Activated T-helper 1 cell treated with Interleukin-2 at 50 U/mL for 16 hours (primary cell): ENCODE data around the gene KRTAP4-1.
"Not testable (repeated sequence)": the region's sequence is repeated elsewhere in the genome, so short reads cannot be mapped to it uniquely, and the experiment has no call there.

Experiments used
- DNase-seq: peaks from one replicate; pipeline ENCODE4 v3.0.0-alpha.2; 2020; ENCODE audit warnings: low read depth

KRTAP4-1 gene

DNA sequence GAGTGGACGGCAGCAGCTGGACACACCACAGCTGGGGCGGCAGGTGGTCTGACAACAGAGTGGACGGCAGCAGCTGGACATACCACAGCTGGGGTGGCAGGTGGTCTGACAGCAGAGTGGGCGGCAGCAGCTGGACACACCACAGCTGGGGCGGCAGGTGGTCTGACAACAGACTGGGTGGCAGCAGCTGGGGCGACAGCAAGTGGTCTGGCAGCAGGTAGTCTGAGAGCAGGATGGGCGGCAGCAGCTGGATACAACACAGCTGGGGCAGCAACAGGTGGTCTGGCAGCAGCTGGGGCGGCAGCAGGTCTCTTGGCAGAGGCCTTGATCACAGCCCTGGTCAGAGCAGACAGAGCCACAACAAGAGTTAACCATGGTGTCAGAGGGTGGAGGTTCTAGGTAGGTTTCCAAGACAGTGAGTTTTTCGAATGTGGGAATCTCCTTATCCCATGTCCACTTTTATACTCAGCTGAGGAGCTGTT, at the start of gene KRTAP4-1:
Gene KRTAP4-1 (minus strand): TSS at position 432 of the 482 bp plus-strand sequence. CDS start 57 bp downstream, at position 375.
- no peak for DNase-seq

DNA sequence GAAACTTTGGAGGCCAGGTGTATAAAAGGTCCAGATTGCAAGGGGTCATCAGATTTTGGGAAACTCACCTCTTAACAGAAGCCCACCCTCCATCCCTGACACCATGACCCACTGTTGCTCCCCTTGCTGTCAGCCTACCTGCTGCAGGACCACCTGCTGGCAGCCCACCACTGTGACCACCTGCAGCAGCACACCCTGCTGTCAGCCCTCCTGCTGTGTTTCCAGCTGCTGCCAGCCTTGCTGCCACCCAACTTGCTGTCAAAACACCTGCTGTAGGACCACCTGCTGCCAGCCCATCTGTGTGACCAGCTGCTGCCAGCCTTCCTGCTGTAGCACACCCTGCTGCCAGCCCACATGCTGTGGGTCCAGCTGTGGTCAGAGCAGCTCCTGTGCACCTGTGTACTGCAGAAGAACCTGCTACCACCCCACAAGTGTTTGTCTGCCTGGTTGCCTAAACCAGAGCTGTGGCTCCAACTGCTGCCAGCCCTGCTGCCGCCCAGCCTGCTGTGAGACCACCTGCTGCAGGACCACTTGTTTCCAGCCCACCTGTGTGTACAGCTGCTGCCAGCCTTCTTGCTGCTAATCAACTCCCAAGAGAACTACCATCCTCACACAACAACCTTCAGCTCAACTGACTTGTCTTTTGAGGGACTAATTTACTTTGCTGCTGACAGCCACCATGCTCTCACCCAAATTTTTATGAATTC, 47.8 kb upstream of the KRTAP4-1 start, which contains the start of gene KRTAP9-3:
Gene KRTAP9-3 (plus strand): TSS at position 51 of the 707 bp plus-strand sequence. CDS start 53 bp downstream, at position 104.
- not testable (repeated sequence) for DNase-seq

DNA sequence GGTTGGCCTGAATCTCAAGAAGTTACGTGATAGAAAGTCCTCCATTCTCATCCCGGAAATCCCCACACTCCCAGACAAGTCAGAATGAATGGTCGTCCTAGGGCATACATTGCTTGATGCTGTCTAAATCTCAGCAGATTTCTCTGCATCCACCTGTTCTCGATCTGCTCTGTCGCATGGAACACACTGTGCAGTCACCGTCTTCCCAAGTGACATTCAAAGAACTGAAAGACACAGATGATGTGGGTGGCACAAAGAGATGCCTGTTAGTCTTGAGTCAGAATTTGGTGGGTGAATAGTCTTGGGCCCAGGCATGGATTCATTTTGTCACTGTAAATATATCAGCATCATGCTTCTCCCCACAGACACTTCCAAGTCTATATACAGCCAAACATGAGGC, 47.0 kb upstream of the KRTAP4-1 start:
- DNase-seq = no peak

DNA sequence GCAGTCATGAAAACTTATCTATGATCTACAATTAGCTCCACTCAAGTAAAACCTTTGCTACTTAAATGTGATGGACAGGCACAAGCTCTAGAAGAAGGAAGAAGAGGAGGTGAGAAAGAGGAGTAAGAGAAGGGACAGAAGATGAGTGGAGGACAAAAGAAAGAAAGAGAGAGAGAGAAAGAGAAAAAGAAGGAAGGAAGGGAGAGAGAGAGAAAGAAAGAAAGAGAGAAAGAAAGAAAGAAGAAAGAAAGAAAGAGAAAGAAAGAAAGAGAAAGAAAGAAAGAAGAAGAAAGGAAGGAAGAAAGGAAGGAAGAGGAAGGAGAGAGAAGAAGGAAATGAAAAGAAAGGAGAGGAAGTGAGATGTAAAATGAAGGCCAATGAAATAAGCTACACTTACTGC, 45.4 kb upstream of the KRTAP4-1 start:
- no peak for DNase-seq

DNA sequence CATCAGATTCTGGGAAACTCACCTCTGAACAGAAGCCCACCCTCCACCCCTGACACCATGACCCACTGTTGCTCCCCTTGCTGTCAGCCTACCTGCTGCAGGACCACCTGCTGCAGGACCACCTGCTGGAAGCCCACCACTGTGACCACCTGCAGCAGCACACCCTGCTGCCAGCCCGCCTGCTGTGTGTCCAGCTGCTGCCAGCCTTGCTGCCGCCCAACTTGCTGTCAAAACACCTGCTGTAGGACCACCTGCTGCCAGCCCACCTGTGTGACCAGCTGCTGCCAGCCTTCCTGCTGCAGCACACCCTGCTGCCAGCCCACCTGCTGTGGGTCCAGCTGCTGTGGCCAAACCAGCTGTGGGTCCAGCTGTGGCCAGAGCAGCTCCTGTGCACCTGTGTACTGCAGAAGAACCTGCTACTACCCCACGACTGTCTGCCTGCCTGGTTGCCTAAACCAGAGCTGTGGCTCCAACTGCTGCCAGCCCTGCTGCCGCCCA, 41.9 kb upstream of the KRTAP4-1 start, which contains the start of gene KRTAP9-2:
Gene KRTAP9-2 (plus strand): TSS at position 51 of the 498 bp plus-strand sequence. CDS start 7 bp downstream, at position 58.
- DNase-seq = not testable (repeated sequence)

DNA sequence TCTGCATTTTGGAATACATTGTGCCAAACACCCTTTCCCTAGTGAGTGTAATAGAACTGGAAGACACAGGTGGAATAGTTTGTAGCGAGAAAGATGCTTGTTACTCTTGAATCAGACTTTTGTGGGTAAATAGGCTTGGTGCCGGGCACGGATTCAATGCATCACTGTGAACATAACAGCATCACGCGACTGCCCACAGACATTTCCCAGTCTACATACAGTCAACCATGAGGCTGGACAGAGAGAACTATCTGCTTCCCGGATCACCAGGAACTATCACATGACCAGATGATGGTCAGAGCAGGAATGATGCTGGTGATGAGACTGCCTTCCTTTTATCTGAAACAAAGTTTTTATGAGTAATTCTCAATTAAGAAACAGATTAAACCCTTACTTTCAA, 41.3 kb upstream of the KRTAP4-1 start:
- DNase-seq = no peak

DNA sequence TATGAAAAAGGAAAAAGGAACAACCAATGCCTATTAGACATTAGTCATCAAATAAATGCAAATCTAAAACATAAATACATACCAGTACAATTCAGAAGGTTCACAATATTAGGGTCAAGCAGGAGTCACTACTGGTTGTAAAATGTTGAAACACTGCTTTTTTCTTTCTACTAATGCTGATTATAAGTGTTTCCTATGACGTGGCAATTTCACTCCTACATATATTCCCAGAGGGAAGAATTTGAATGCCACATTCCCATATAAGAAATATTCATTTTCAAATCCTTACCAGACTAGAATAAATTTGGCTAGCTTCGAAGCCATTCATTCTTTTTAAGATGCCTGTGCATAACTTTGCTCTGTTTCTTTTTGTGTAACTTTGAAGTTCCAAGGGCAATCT, 39.1 kb upstream of the KRTAP4-1 start:
- no peak for DNase-seq

DNA sequence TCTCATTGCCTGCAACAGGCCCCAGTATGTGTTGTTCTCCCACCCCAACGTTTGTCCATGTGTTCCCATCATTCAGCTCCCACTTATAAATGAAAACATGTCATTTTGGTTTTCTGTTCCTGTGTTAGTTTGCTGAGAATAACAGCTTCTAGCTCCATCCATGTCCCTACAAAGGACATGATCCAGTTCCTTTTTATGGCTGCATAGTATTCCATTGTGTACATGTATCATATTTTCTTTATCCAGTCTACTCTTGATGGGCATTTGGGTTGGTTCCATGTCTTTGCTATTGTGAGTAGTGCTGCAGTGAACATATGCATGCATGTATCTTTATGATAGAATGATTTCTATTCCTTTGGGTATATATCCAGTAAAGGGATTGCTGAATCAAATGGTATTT, 31.0 kb upstream of the KRTAP4-1 start:
- DNase-seq = no peak

DNA sequence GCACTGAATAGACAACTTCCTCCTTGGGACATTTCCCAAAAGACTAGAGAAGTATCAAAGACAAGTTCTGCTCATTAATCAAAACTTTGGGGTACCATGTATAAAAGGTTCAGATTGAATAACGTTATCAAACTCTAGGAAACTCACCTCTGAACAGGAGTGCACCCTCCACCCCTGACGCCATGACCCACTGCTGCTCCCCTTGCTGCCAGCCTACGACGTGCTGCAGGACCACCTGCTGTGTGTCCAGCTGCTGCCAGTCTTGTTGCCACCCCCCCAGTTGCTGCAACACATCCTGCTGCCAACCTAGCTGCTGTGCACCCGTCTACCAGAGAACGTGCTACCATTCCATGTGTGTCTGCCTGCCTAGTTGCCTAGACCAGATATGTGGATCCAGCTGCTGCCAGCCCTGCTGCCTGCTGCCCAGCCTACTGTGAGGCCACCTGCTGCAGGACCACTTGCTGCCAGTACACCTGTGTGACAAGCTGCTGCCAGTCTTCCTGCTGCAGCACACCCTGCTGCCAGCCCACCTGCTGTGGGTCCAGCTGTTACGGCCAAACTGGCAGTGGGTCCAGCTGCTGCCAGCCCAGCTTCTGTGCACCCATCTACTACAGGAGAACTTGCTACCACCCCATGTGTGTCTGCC, 27.9 kb upstream of the KRTAP4-1 start:
- no peak for DNase-seq

DNA sequence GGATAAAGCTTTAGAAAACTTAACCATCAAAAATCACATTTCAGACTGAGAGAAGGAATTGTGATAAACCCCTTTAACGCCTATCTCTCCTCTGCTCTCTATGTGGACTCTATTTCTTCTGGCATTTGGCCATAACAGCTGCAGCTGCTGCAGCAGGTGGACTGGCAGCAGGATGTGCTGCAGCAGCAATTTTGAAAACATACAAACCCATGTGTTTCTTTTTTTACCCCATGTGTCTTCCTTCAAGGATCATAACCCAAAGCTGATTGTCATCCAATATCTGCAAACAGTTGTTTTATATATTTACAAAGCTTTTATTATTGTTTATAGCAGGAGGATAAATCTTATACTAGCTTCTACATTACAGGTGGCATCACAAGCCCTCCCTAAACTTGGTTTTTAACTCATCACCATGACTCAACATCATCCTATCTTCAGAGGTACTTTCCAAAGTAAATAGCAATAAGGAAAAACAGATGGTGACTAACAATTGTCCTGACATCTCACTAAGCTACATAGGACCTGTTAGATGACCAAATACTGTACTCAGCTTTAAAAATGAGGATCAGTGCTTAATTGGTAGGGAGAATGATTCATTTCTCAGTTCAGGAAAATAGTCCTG, 27.2 kb upstream of the KRTAP4-1 start:
- no peak for DNase-seq

DNA sequence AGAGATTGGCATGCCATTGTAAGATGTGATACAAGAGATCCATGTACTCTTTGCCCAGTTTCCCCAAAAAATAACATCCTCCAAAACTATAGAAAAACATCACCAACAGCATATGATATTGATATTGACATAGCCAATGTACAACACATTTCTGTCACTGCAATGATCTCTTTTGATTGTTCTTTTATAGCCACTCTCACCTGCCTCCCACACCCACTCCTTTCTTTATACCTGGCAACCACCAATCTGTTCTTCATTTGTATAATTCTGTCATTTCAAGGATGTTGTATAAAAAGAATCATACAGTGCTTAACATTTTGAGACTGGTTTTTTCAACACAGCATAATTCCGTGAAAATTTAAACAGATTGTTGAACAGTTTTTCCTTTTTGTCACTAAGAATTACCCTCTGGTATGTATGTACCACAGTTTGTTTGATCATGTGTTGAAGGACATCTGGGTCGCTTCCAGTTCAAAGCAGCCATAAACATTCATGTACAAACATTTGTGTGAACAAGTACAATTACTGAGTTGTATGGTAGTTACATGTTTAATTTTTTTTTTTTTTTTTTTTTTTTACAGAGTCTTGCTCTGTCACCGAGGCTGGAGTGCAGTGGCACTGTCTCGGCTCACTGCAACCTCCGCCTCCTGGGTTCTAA, 14.8 kb upstream of the KRTAP4-1 start:
- DNase-seq = no peak

DNA sequence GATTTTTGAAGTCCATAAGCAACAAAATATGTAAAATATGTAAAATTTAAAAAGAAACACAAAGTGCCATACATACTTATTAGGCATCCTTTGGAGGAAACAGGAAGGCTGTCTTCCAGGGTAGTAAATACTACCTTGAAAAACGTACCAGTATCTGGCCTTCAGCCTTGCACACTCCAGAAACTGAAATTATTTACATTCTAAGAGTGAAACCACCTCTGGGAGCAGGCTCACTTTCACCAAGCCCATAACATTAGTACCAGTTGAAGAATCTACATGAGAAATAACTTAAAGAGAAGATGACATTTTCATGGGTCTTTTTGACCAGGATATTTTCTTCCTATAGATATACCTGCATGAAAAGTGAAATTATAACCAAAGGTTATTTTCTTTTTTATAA, 11.4 kb upstream of the KRTAP4-1 start:
- DNase-seq = no peak

DNA sequence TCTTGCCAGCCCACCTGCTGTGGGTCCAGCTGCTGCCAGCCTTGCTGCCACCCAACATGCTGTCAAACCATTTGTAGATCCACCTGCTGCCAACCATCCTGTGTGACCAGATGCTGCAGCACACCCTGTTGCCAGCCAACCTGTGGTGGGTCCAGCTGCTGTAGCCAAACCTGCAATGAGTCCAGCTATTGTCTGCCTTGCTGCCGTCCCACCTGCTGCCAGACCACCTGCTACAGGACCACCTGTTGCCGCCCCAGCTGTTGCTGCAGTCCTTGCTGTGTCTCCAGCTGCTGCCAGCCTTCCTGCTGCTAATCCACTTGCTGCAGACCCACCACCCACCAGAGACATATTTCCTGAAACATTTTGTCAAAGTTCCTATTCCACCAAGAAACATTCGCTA, 5.6 kb upstream of the KRTAP4-1 start:
- no peak for DNase-seq

DNA sequence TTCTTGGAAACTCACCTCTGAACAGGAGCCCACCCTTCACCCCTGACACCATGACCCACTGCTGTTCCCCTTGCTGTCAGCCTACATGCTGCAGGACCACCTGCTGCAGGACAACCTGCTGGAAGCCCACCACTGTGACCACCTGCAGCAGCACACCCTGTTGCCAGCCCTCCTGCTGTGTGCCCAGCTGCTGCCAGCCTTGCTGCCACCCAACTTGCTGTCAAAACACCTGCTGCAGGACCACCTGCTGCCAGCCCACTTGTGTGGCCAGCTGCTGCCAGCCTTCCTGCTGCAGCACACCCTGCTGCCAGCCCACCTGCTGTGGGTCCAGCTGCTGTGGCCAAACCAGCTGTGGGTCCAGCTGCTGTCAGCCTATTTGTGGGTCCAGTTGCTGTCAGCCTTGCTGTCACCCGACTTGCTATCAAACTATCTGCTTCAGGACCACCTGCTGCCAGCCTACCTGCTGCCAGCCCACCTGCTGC, 5.2 kb upstream of the KRTAP4-1 start, which contains the start of gene KRTAP9-1:
Gene KRTAP9-1 (plus strand): TSS at position 51 of the 482 bp plus-strand sequence. CDS start 0 bp downstream, at position 51.
- DNase-seq = not testable (repeated sequence)

DNA sequence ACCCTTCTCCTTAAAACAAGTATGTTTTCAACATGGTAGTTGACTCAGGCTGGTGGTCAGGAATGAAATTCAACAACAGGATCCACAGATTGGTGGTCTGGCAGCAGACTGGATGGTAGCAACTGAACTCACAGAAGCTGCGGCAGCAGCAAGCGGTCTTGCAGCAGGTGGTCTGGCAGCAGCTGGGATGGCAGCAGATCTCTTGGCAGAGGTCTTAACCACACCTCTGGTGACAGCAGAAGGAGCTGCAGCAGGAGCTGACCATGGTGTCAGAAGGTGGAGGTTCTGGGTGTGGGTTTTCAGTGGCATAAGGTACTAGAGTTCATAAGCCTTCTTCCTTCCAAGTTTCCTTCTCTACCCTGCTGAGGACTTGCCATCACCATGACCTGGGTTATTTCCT, 2.2 kb upstream of the KRTAP4-1 start:
- DNase-seq = no peak

DNA sequence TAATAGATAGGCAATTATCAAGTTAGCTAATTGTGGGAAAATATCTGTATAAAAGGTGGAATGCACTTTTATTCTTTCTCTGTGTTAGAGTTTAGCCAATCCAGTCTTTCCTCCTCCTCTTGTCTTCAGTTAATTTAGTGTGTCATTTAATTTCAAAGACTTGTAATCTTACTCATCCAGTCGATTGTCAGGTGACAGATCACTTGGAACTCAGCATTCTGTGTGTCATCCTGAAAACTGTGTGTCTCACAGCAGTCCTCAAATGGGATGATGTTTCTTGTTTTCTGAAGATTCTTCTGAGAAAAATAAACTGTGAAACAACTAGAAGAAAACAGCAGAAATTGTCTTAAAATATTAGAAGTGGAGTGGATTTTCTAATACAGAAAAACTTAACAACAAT, 290 bp upstream of the KRTAP4-1 start:
- DNase-seq = no peak

DNA sequence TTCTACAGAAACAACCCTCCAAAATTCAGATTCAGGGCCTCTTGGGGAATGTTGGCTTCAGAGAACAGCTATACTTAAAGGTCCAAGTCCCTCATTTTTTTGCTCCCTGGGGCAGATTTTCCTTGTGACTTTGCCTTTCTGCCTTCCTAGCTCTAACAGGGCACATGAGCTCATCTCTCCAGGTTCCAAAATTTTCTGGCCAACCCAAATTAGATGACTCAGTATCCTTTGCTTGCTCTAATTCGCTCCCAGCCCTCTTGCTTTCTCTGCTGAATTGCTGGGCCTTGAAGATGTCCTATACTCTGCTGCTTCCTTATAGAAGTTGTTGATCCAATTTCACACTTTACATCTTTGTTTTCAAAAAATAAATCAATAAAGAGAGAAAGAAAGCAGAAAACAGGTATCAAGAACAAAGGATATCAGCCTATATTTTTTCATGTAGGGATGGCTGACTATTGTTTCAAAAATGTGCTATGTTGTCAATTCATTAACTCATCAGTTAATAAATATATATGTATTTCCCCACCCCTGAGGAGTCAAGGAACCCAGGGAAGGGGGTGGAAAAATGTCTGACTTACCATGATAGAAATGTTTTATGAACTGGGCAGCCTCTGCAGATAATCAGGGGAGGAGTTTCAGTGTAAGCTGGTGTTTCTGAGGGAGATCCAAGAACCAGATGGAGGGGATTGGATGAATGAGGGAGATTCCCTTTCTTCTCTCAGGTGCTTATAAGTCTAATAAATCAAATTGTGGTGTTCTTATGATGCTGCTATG, 5.7 kb downstream of the KRTAP4-1 start:
- no peak for DNase-seq

DNA sequence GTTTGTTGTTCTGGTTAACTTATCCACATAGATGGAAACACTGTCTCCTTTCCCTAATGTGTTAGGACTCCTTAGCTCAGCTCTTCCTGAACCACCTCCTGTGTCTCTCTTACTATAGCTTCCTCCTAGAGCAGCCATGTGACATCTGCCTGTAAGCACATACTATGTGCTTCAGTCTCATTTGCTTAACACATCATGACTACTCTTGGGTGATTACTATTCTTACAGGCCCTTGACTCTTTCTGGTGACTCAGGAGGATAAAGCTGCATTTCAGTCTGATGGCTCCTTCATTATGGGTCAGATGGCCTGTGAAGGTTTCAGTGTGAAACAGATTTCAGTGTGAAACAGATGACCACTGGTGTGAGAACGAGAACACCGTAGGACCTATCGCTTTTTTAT, 6.4 kb downstream of the KRTAP4-1 start:
- no peak for DNase-seq

DNA sequence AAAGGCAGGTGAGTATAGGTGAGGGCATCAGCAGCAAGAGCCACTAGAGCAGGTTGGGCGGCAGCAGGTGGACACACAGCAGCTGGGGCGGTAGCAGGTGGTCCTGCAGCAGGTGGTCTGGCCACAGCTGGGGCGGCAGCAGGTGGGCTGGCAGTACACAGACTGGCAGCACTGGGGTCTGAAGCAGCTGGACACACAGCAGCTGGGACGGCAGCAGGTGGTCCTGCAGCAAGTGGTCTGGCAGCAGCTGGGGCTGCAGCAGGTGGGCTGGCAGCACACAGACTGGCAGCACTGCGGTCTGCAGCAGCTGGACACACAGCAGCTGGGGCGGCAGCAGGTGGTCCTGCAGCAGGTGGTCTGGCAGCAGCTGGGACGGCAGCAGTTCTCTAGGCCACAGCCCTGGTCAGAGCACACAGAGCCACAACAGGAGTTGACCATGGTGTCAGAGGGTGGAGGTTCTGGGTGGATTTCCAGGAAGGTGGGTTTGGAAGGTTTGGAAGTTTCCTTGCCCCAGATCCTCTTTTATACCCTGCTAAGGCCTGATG, 6.9 kb downstream of the KRTAP4-1 start, which contains the start of gene KRTAP4-2:
Gene KRTAP4-2 (minus strand): TSS at position 495 of the 545 bp plus-strand sequence. CDS start 57 bp downstream, at position 438.
- DNase-seq = no peak

DNA sequence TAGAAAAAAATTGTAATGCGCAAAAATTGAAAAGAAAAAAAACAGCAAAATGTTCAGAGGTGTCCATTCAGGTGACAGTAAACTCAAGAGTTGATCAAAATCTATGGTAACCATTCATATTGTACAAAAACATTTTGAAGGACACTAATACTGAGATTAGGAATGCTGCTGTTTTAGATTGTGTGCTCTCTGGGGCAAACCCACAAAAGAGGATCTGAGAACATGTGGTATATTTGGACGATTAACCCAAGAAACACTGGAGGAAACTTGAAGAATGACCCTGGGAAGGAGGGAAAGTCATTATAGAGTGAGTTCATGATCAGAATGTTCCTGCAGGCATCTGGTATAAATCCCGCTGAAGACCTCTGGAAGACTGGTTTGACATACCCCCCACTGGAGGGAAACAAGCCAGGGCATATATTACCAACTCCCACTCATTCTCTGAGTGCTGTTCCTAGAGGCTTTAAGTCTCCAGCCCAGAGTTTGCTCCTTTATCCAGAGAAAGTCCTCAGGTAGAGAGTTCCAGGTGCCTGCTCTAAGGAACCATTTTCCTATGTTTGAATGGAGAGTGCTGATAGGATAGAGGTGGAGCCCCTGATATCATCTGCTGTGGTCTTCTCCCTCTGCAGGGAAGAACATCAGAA, 7.8 kb downstream of the KRTAP4-1 start:
- DNase-seq = no peak
